ENCODE measurements around the gene KLK11. TPM values are rescaled to one million over a fixed set of nuclear protein-coding genes. Genes with fewer than 3 reads are reported as not detected.

The KLK11 gene
- total RNA-seq, 1 donor from 2014 or later = not detected

GRCh38 chr19:51059715-51060114 is 33.3 kb upstream of the KLK11 start:
- Histone ChIP-seq H3K4me3 (ENCODE audit: low read depth, low read length) (no peak overlapping the region), H3K36me3 (ENCODE audit: control insufficient read depth, insufficient read depth, low read length) (no peaks in the 10 kb centered on the region)
- DNase-seq (ENCODE audit: low read depth) = no peak

GRCh38 chr19:51055866-51056265 is 29.4 kb upstream of the KLK11 start:
- Histone ChIP-seq H3K4me3 (ENCODE audit: low read depth, low read length) (no peak overlapping the region), H3K27me3 (ENCODE audit: control insufficient read depth, insufficient read depth, low read length) (no peaks in the 10 kb centered on the region), H3K36me3 (ENCODE audit: control insufficient read depth, insufficient read depth, low read length) (no peaks in the 10 kb centered on the region)
- TF ChIP-seq CTCF (IDR thresholded peaks at IDR 0.05; ENCODE audit: insufficient read depth, low read length, poor library complexity, severe bottlenecking) = no peak
- no peak for DNase-seq (ENCODE audit: low read depth)

More at GRCh38 chr19:51059715-51060114, 33.3 kb upstream of the KLK11 start:
- TF ChIP-seq CTCF (IDR thresholded peaks at IDR 0.05; ENCODE audit: insufficient read depth, low read length, poor library complexity, severe bottlenecking) = no peak
- H3K27me3 ChIP-seq (ENCODE audit: control insufficient read depth, insufficient read depth, low read length) = no peaks in the 10 kb centered on the region

GRCh38 chr19:51047031-51047335 is 20.6 kb upstream of the KLK11 start:
- no peak for DNase-seq (ENCODE audit: low read depth)
- no peaks in the 10 kb centered on the region for H3K27me3 ChIP-seq (ENCODE audit: control insufficient read depth, insufficient read depth, low read length)
- no peak for TF ChIP-seq CTCF (IDR thresholded peaks at IDR 0.05; ENCODE audit: insufficient read depth, low read length, poor library complexity, severe bottlenecking)
- no peaks in the 10 kb centered on the region for H3K36me3 ChIP-seq (ENCODE audit: control insufficient read depth, insufficient read depth, low read length)
- H3K4me3 ChIP-seq (ENCODE audit: low read depth, low read length) = no peak overlapping the region

- H3K36me3 ChIP-seq (ENCODE audit: control insufficient read depth, insufficient read depth, low read length) = no peaks in the 10 kb centered on the region
- TF ChIP-seq CTCF (IDR thresholded peaks at IDR 0.05; ENCODE audit: insufficient read depth, low read length, poor library complexity, severe bottlenecking) = no peak
- H3K4me3 ChIP-seq (ENCODE audit: low read depth, low read length) = no peak overlapping the region
- no peaks in the 10 kb centered on the region for H3K27me3 ChIP-seq (ENCODE audit: control insufficient read depth, insufficient read depth, low read length)
- no peak for DNase-seq (ENCODE audit: low read depth)
These were observed 17.9 kb upstream of the KLK11 start for GRCh38 chr19:51044327-51044726.

GRCh38 chr19:51043497-51043896 is 17.1 kb upstream of the KLK11 start:
- Histone ChIP-seq H3K4me3 (ENCODE audit: low read depth, low read length) (no peak overlapping the region), H3K36me3 (ENCODE audit: control insufficient read depth, insufficient read depth, low read length) (no peaks in the 10 kb centered on the region), H3K27me3 (ENCODE audit: control insufficient read depth, insufficient read depth, low read length) (no peaks in the 10 kb centered on the region)
- no peak for DNase-seq (ENCODE audit: low read depth)
- no peak for TF ChIP-seq CTCF (IDR thresholded peaks at IDR 0.05; ENCODE audit: insufficient read depth, low read length, poor library complexity, severe bottlenecking)

- TF ChIP-seq CTCF (IDR thresholded peaks at IDR 0.05; ENCODE audit: insufficient read depth, low read length, poor library complexity, severe bottlenecking) = no peak
- H3K27me3 ChIP-seq (ENCODE audit: control insufficient read depth, insufficient read depth, low read length) = no peaks in the 10 kb centered on the region
- H3K4me3 ChIP-seq (ENCODE audit: low read depth, low read length) = no peak overlapping the region
- no peaks in the 10 kb centered on the region for H3K36me3 ChIP-seq (ENCODE audit: control insufficient read depth, insufficient read depth, low read length)
- no peak for DNase-seq (ENCODE audit: low read depth)
These were observed 13.7 kb upstream of the KLK11 start for GRCh38 chr19:51040151-51040550.
